HepG2 (cell line): Measurements from ENCODE around the gene RAB34. TPM values are rescaled to one million over a fixed set of nuclear protein-coding genes. Genes with fewer than 3 reads are reported as not detected.

Experiments used
- AGO1 ChIP-seq: fragments of 200-400 bp; formaldehyde crosslinking; IDR thresholded peaks from 2 replicates; pipeline ENCODE4 v1.6.1; 2017; ENCODE audit warnings: mild to moderate bottlenecking, low read depth, low read length, moderate library complexity; ENCODE audit not compliant: poor library complexity, severe bottlenecking
- ATF4 ChIP-seq, 2 experiments: fragments of 450-650 bp in 1 of 2; sonication (generic) in 1 of 2; formaldehyde crosslinking; IDR thresholded peaks; 2 replicates each; pipeline versions ENCODE4 v1.5.0 to v1.8.0; 2020 to 2022; ENCODE audit warnings: mild to moderate bottlenecking in 1 of 2, missing genetic modification reagents in 1 of 2
- DR1 ChIP-seq: sonication (generic); formaldehyde crosslinking; IDR thresholded peaks from 2 replicates; pipeline ENCODE4 v1.8.0; 2021; ENCODE audit warnings: mild to moderate bottlenecking, missing genetic modification reagents, inconsistent platforms
- GRHL1 ChIP-seq: sonication (generic); formaldehyde crosslinking; conservative IDR thresholded peaks from 2 replicates; pipeline ENCODE4 v1.8.0; 2022; ENCODE audit warnings: missing genetic modification reagents
- HOXA7 ChIP-seq: sonication (generic); formaldehyde crosslinking; IDR thresholded peaks from 2 replicates; pipeline ENCODE4 v1.8.1; 2022; ENCODE audit warnings: mild to moderate bottlenecking, missing genetic modification reagents, moderate library complexity
- MED8 ChIP-seq: sonication (generic); formaldehyde crosslinking; IDR thresholded peaks from 2 replicates; pipeline ENCODE4 v1.8.1; 2023; ENCODE audit warnings: mild to moderate bottlenecking, missing genetic modification reagents; ENCODE audit not compliant: insufficient replicate concordance
- TCF7L2 ChIP-seq: IDR thresholded peaks from 2 replicates; pipeline ENCODE4 v1.6.1; 2011; ENCODE audit warnings: mild to moderate bottlenecking, low read depth, low read length, moderate library complexity
- U2AF2 ChIP-seq: fragments of 200-400 bp; formaldehyde crosslinking; IDR thresholded peaks from 2 replicates; pipeline ENCODE4 v1.6.1; 2017; ENCODE audit warnings: low read depth, mild to moderate bottlenecking, low read length
- ZBTB49 ChIP-seq: sonication (generic); formaldehyde crosslinking; IDR thresholded peaks from 2 replicates; pipeline ENCODE4 v1.4.0; 2020; ENCODE audit warnings: missing genetic modification reagents, borderline replicate concordance
- ZNF335 ChIP-seq: sonication (generic); formaldehyde crosslinking; IDR thresholded peaks from 2 replicates; pipeline ENCODE4 v1.4.0; 2020; ENCODE audit warnings: missing genetic modification reagents
- ZNF800 ChIP-seq: sonication (generic); formaldehyde crosslinking; IDR thresholded peaks from 2 replicates; pipeline ENCODE4 v1.4.0; 2020; ENCODE audit warnings: missing genetic modification reagents
- ZNF839 ChIP-seq: sonication (generic); formaldehyde crosslinking; IDR thresholded peaks from 2 replicates; pipeline ENCODE4 v1.4.0; 2020; ENCODE audit warnings: missing genetic modification reagents, mild to moderate bottlenecking, borderline replicate concordance
- polyA plus RNA-seq, 8 experiments: library from polyadenylated mRNA; depleted of rRNA in 3 of 8; stranded (reverse) in 7 of 8; unstranded in 1 of 8; fragments of >200 nt; fragmentation: Illumina TruSeq in 4 of 8; extraction: Trizol in 4 of 8; gene quantifications; 2 replicates each; pipeline versions ENCODE4 v1.2.1 to v1.2.3, GENCODE V29; 2011 to 2016; ENCODE audit warnings: low read depth in 4 of 8, missing spikeins in 1 of 8, mixed read lengths in 1 of 8; ENCODE audit not compliant: insufficient read depth in 1 of 8
- total RNA-seq, 5 experiments: library from RNA; depleted of rRNA; stranded (reverse); fragments of >200 nt; fragmentation: Illumina TruSeq; extraction: Trizol; gene quantifications; 2 replicates each; pipeline ENCODE4 v1.2.3, GENCODE V29; 2016; ENCODE audit warnings: low read depth in 1 of 5
- TF ChIP-seq, protein P1 (sequence below): sonication (generic); formaldehyde crosslinking; IDR thresholded peaks from 2 replicates; pipeline ENCODE4 v1.4.0; 2020; ENCODE audit warnings: missing genetic modification reagents, borderline replicate concordance
- TF ChIP-seq, protein P2 (sequence below): sonication (generic); formaldehyde crosslinking; IDR thresholded peaks from 2 replicates; pipeline ENCODE4 v1.5.1; 2020; ENCODE audit warnings: missing genetic modification reagents, mild to moderate bottlenecking, borderline replicate concordance
- TF ChIP-seq, protein P3 (sequence below): sonication (generic); formaldehyde crosslinking; IDR thresholded peaks from 2 replicates; pipeline ENCODE4 v1.4.0; 2020; ENCODE audit warnings: mild to moderate bottlenecking, missing genetic modification reagents

Gene RAB34
- total and polyA plus RNA-seq, 2 of the 13 experiments (the other 11 are each of a cell fraction or from before 2014, with no cell fraction given) = 0.49 TPM; not detected in 1

DNA sequence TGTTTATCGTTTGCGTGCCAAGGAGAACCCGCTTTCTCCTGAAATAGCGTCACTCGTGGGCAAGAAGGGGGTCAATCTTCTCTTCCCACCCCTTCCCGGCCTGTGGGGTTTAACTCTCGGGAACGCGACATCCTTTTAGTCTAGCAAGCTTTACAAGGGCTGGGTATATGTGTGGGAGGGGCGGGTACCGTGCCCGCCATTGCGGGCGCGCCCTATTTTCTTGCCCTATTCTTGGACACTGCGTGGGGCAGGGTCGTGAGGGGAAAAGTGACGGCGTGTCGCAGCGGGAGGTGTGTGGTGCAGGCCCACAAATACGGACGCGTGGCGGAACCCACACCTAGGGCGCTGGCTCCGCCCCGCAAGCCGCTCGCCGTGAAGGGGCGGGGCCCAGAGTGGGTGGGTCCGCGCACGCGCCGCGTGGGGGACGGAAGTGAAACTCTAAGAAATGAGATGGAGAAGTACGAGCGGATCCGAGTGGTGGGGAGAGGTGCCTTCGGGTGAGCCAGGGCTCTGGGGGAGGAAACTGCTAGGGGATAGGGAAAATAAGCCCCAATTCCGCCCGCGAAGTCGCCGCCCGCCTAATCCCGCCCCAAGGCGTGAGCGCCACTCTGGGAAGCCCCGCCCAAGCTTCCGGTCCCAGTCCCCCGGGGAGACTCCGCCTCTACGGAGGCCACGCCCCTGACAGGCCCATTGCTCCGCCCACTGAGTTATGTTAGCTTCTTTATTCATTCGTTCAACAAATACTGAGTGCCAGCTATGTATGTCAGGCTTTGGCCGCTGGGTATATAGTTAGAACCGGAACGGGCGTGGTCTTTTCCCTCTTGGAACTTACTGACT, 10.9 kb upstream of the RAB34 start, which contains the start of gene NEK8 (continued):
- TF ChIP-seq HOXA7 (CRISPR knock-in tag) = no peak
- no peak for TF ChIP-seq DR1 (CRISPR knock-in tag)
- TF ChIP-seq ZBTB49 (CRISPR knock-in tag) = no peak
- TF ChIP-seq, protein P1, sequence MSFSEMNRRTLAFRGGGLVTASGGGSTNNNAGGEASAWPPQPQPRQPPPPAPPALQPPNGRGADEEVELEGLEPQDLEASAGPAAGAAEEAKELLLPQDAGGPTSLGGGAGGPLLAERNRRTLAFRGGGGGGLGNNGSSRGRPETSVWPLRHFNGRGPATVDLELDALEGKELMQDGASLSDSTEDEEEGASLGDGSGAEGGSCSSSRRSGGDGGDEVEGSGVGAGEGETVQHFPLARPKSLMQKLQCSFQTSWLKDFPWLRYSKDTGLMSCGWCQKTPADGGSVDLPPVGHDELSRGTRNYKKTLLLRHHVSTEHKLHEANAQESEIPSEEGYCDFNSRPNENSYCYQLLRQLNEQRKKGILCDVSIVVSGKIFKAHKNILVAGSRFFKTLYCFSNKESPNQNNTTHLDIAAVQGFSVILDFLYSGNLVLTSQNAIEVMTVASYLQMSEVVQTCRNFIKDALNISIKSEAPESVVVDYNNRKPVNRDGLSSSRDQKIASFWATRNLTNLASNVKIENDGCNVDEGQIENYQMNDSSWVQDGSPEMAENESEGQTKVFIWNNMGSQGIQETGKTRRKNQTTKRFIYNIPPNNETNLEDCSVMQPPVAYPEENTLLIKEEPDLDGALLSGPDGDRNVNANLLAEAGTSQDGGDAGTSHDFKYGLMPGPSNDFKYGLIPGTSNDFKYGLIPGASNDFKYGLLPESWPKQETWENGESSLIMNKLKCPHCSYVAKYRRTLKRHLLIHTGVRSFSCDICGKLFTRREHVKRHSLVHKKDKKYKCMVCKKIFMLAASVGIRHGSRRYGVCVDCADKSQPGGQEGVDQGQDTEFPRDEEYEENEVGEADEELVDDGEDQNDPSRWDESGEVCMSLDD (CRISPR knock-in tag) = no peak
- TF ChIP-seq ATF4 (CRISPR knock-in tag; IDR thresholded peaks at IDR 0.05) = no peak
- no peak for TF ChIP-seq ZNF335 (CRISPR knock-in tag)
- no peak for TF ChIP-seq AGO1
- TF ChIP-seq, protein P2, sequence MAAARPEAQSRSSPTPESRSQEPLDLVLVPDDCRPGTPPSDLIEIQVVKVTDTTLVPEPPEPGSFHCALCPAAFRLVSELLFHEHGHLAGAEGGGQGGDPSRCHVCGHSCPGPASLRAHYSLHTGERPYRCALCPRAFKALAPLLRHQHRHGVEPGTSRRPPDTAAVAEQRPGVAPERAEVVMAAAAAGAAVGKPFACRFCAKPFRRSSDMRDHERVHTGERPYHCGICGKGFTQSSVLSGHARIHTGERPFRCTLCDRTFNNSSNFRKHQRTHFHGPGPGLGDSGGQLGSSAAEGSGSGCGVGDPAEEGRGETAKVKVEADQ (CRISPR knock-in tag) = 0 out of 2 replicates have a peak, but pooled peaks have one; percentile 27
- TF ChIP-seq TCF7L2 = no peak
- no peak for TF ChIP-seq ZNF839 (CRISPR knock-in tag)
- no peak for TF ChIP-seq MED8
- no peak for TF ChIP-seq U2AF2
- TF ChIP-seq, protein P3, sequence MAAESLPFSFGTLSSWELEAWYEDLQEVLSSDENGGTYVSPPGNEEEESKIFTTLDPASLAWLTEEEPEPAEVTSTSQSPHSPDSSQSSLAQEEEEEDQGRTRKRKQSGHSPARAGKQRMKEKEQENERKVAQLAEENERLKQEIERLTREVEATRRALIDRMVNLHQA = no peak
- TF ChIP-seq GRHL1 = no peak
- TF ChIP-seq ZNF800 (CRISPR knock-in tag) = no peak; the same call in 1 of the 2 replicates
